ENCODE measurements around the gene PSMB7.

Gene PSMB7

DNA sequence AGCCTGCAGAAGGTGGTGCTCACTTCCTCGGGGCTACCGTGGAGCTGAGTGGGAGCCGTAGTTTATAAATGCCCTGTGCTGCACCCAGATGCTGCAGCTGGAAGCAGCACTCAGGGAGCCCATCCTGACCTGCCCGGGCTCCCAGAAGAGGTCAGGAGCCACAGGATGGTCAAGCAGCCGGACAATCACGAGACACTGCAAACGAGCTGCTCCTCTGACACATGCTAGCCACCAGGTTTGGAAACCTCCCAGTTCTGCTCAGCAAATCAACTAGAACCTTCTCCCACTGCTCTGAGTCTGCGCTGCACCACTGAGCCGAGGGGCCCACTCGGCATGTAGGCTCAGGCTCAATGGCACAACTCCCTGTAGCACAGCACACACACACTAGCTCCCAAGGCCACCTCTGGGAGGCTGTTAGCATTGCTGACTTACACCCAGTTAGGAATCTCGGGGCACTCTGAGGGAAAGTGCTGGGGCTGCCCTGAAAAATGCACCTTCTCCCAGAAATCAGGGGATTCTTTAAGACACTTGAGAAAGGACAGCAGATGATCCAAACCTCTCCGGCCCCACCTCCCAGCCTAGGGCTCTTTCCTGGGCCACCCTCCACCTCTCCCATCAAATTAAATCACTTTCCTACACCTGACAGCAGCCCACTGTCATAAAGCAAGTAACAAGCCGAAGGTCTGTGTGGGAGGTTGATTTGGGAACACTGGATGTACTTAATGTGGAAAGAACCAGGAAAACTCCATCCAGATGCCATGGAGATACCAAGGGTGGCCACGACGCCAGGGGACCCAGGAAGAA is 59.1 kb downstream of the PSMB7 start:
- DNase-seq = no peak

DNA sequence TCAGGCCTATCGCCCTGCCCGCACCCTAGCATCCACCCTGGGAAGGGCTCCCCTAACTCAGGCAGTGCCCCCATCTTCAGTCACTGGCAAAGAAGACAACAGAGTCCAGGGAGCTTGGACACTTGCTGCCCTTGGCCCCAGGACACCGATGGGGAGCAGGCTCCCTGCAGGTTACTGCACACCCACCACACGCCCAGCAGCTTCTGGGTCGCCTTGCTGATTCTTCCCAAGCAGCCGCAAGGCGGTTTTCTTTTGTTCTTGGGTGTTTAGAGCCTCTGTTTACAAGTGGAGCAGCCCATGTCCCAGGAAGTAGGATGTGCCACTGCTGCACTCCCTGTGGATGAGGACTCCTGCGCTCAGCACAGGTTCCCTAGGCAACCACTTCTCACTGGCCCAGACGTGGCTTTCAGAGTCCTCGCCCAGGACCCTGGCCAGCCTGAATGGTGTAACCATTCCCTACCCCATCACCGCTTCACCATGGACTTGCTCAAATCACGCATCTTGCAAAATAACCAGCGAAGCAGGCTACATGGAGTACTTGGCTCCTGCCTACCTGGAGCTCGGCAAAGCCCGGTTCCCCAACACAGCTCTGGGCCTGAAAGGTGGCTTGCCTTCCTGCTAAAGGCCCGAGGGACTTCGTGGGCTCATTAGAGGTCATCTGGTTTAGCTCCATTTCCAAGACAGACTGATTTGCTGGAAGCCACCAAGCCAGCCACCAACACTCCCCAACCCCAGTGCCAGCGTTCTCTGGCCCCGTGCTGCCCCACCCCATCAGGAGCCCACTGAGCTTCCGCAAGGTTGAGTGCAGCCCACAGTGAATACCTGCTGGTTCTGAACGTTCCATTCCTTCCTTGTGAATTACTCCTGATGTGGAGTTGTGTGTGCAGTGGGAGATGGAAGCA is 60.0 kb downstream of the PSMB7 start:
- DNase-seq = no peak

DNA sequence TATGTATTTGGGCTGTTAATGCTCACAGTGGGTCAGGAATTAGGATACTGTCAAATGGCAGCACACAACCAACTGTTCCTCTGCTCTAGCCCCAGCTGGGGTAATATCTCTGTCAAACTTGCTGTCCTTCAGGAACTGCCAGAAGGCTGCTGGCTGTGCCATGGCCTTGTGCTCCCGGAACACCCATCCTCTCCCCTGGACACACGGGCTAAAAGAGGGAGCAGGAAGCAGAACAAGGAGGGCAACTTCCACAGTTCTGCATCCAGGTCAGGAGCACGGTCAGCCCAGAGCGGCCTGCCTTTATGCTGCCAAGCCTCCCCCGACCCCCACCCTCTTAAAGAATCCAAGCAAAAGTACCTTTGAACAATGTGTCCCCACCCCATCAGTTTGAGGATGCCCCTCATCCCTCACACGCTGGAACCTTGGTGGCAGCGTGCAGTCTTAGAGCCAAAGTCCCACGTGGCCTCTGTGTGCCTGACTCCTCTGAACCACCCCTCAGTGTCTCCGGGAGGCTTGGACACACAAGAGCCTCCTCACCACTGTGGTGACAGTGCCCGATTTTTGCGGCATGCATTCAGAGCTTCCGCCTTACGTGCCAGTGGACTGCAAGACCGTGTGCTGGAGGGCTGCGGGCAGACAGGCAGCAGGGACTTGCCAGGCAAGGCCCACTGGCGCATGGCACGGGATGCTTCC is 60.8 kb downstream of the PSMB7 start:
- no peak for DNase-seq

DNA sequence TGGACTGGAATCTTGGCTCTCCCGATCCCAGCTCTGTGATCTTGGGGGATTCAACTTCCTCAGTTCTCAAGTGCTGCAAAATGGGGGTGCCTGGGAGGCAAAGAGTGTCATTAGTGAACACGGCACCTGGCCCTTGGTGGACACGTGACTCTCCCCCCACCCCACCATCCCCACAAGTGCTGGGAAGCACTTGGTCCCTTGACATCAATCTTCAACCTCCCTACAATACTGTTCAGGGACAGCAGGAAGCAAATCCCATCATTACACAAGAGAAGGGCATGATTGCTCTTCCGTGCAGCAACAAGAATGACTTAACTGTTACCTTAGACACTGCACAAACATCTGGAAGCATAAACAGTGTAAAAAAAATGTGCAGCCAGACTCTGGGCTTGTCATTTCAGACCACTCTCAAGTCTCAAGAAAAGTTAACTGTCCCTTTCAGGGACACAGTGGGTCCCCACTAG is 61.4 kb downstream of the PSMB7 start:
- no peak for DNase-seq

DNA sequence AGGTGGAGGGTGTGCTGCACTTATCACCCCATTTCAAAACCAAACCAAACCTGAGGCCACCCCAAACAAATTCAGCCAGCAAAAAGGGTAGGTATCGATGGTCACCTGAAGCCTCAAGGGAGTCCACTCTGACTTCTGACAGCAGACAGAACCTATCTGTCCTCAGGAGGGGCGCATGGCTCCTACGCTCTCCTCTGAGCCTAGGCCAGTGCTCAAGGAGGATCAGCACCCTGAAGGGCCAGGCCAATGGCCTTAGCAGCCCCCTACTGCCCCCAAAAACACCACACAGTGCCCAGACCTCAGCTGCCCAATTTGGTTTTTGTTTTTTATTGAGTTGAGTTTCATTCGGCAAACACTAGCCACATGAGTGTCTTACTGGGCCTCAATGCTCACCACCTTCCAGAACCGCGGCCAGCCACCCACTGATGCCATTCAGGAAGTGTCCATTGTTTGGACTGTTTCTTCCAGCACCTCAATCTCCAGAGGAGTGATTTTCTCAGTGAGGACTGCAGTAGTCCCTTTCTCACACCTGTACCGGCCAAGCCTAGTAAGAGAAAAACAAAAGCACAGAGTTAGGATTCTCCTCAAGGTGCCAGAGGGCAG is 62.0 kb downstream of the PSMB7 start:
- DNase-seq = no peak

DNA sequence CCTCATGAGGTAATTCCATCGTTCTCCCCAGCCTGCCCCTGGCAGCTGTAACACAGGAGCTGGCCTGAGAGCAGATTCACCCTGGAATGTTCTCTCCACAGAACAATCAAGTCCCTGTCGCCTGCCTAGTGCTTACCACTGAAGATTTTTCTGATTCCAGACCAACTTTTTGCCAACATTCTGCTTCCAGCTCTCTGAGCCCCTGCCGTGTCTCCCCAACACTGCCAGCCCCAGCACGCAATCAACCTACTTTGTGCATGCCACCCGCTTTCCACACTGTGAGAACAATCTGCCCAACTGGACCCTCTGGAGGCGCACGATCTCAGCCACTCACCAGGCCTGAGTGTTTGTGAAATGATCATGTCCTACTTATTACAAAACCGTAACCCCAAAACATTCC is 62.6 kb downstream of the PSMB7 start:
- DNase-seq = no peak

DNA sequence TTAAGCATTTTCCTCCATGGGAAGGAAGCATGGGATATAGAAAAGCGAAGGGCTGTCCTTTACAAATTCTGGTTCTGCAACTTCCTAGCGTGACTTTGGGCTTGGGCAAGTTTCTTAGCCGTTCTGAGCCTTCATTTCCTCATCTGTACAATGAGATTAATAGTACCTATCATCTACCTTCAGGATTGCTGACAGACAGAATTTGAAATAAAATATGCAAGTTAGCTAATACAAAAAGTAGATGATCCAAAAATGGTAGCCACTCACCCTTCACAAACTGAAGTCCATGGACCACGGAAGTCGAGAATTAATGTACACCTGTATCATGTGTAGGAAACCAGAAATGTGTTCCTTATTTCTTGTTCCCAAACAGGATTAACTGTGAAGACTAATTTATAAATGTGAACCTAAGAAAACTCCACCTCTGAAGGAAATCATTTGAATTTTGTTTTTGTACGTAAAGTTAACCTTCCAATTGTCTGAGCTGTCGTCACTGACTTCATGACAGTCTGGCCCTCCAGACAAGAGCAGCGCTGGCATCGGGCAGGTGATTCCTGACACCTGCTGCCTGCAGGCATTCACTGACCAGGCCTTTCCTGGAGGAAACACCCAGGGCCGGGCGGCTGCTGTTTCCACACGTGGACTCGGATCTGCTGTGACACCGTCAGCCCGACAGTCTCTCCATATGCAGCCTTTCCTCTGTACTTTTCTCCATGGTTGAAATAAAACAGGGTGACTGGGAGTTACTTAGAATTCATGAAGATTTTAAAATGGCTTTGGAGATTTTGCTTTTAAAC is 63.4 kb downstream of the PSMB7 start:
- DNase-seq = no peak

DNA sequence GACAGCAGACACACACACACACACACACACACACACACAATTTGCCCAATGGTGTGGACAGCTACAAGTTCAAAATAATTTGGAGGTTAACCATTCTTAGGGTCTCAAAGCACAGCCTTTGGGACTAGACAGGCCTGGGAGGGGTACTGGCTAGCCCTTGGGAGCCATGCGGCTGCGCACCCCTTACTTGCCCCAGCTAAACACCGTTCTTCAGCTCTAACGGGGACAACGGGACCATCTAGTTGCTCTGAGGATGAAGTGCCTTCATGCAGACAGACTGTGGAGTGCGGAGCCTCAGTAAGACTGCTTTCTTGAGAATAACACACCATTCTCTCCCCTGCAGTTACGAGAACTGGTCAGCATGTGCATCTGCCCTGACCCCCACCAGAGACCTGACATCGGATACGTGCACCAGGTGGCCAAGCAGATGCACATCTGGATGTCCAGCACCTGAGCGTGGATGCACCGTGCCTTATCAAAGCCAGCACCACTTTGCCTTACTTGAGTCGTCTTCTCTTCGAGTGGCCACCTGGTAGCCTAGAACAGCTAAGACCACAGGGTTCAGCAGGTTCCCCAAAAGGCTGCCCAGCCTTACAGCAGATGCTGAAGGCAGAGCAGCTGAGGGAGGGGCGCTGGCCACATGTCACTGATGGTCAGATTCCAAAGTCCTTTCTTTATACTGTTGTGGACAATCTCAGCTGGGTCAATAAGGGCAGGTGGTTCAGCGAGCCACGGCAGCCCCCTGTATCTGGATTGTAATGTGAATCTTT is 64.6 kb downstream of the PSMB7 start:
- no peak for DNase-seq

DNA sequence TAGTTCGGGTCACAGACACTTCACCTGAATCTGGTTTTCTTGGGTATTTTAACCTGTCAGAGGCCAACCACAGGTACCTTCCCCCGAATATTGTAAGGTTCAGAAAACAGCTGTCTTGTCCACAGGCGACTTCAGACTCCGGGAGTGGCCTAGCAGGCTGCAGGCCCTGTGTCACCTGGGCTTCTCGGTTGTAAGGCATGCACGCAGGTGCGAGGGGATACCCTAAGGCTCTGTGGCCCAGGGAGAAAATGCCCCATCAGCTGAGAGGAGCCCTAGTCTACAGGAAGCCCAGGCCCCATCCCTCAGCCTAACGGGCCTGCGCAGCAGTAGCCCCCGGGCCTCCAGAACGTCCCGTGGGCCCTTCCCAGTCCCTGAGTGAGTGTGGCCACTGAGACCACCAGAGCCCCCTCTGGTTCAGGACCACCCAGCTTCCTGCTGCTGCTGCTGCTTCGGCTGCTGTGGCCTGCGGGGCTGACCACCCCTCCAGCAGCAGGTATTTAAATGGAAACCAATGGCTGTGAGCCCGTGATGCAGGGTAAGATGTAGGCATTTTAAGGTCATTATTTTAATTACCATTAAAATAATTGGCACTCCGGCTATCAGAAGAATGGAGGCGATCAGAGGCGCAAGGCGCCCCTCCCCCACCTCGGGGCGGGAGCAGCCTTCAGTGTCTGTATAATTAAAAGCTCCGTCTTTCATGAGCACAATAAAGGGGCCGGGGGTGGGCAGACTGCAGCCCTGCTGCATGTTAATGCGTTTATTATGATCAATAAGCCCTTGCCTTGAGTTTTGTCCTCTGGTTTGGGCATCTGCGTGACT is 65.4 kb downstream of the PSMB7 start:
- no peak for DNase-seq

DNA sequence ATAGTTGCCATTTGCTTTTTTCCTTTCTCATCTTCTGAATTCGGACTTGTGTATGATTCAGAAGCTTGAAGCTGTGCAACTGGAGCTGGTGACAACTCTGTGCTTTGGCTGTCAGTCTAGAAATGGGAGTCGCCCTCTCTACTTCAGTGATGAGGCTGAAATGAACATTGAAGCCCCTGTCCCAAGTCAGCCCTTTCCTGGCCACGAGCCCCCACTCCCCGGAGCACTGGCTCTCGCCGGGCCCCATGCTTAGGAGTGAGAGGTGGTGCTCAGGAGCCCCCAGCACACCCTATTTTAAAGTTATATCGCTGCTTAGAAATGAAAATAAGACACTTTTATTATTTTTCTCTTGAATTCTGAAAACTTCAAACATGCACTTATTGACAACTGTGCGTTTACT is 66.0 kb downstream of the PSMB7 start:
- no peak for DNase-seq

DNA sequence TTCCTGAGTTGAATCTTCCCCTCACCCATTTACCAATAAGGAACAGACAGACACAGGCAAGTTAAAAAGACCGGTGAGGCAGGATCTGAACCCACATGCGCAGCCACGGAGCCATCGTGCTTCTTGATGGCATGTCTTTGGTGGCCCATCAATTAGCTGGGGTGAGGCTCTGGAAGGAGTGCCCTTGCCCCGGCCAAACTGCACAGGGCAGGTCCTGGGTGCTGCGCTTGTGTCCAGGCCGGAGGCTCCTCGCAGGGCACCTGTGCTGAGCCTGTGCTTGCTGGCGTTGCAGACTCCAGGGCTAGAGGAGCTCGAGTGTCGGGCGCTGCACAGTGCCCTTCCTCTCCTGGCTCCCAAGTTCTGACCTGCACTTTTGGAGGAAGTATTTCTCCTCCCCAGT is 66.4 kb downstream of the PSMB7 start:
- DNase-seq = no peak

DNA sequence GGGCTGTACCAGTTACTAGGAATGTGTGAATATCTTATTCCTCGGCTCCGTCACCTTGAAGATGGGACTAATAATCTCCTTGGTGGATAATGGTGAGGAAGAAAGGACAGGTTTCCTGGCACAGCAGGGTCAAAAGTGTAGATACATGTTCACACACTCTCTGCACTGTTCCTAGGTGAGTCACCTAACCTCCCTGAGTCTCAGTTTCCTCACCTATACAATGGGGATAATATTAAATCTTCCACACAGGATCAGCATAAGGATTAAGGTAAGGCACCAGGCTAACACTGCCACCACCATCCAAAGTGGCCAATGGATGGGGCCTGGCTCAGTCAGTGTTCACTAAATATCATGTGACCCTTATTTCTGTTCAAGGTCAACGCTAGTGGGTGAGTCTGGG is 66.9 kb downstream of the PSMB7 start:
- DNase-seq = no peak

DNA sequence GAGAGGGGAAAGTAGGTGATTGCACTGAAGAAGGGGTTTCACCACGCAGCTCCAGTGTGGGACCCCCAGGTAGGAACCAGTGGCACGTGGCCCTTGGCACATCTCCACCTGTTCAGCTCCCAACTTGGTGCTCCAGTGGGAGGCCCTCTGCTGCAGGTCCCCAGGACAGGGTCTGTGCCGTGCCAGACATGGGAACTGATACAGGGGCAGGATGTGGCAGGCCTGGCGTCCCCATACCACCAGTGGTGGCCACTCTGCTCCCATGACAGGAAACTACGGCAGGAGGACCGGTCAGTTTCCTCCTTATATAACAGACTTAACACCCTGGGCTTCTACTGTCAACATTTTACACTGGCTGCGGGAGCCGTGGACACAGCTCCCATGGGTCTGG is 67.3 kb downstream of the PSMB7 start:
- no peak for DNase-seq

DNA sequence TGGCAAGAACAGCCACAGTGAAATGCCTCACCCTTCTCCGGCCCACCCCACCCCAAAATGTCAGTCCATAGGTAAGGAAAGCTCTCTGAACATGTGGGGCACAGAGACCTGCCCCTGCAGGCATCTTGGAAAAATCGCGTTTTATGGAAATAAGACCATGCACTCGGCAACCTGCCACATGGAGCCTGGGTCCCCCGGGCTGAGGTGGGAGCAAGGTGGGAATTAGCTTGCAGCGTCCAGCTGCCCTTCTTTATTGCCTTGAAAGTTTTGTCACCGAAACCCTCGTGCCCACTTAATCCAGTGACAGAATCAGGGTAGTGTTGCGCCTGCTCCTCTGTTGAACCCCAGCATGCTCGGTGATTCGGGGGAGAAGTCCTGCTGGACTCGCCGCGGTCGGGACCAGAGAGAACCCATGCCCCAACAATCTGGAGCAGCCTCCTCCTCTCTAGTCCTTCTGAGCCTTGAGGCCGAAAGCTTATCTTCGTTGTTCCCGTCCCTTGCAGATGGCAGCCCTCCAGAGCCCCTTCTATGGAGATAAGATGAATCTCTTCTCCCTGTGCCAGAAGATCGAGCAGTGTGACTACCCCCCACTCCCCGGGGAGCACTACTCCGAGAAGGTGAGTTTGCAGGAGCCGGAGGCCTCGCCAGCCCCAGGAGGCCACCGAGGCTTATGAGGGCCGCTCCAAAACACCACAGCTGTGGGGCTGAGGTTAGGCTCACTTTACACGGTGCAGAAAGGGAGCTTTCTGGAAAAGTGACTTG is 67.9 kb downstream of the PSMB7 start:
- no peak for DNase-seq

DNA sequence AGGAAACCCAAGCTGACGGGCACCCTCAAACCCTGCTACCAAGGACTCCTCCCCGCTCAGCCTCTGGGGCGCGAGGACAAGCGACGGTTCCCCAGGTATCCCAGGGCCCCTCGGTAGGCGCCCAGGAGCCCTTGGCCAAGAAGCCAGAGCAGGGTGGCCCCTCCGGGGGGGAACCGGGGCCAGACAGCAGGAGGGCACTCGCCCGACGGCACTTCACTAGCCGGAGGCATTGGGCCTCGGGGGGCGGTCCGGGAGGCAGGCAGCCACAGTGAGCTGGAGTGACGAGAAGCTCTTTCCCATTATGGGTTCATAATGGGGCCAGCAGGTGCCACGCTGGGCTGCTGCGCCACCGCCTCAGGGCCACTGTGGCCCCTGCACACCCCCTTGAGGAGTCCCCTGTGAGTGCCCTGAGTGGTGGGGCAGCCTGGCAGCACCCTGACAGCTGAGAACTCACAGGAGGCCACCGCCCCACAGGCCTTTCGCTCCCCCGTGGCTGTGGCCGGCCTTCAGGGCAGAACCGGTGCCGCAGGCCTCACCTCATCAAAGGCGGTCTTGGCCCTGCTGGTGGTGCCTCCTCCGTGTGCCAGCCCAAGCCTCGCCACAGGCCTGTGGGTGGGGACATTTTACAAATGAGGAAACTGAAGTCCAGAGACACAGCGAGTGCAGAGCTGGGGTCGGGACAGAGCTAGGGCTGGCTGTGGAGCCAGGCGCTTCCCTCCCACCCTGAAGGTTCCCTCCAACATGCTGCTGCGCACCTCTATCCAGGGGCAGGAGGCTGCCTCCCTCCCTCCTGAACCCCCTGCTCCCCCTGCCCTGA is 68.7 kb downstream of the PSMB7 start:
- no peak for DNase-seq

DNA sequence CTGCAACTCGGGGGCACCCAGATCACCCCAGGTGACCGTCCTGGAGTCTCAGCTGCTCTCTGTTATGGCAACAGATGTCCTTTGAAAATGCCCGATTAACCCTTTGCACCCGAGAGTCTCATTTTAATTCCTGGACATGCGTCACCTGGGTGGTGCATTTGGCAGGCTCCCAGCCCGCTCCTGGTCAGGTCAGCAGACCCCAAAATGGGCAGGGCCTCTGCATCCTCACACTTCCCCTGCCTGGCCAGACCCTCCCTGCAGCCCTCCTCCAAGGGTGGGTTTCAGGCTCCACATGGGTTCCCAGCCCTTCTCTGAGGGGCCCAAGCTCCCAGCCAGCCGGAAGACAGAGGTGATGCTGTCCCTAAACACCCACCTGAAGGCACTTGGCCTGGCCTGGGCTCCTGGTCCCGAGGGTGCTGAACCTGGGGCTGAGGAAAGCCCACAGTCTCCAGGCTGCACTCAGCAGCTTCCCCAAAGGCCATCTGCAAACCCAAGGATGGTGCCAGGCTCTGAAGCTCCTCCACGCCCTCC is 69.4 kb downstream of the PSMB7 start:
- no peak for DNase-seq

DNA sequence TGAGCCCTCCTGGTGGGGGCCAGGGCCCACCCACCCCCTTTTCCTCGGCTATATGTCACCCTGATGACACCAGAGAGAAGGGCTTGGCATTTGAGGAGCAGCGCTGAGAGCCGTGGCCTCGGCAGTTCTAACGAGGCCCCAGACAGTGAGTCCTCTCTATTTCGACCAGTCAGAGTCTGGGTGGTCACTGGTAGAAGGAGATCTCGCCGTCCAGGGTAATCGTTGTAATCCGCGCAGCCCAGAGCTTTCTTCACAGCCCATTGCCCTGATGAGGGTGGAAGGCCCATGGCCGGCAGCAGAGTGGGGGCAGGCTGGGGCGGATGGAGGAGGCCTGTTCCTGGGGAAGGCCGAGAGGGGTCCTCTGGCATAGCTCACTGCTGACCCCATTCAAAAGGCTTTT is 70.2 kb downstream of the PSMB7 start:
- no peak for DNase-seq

DNA sequence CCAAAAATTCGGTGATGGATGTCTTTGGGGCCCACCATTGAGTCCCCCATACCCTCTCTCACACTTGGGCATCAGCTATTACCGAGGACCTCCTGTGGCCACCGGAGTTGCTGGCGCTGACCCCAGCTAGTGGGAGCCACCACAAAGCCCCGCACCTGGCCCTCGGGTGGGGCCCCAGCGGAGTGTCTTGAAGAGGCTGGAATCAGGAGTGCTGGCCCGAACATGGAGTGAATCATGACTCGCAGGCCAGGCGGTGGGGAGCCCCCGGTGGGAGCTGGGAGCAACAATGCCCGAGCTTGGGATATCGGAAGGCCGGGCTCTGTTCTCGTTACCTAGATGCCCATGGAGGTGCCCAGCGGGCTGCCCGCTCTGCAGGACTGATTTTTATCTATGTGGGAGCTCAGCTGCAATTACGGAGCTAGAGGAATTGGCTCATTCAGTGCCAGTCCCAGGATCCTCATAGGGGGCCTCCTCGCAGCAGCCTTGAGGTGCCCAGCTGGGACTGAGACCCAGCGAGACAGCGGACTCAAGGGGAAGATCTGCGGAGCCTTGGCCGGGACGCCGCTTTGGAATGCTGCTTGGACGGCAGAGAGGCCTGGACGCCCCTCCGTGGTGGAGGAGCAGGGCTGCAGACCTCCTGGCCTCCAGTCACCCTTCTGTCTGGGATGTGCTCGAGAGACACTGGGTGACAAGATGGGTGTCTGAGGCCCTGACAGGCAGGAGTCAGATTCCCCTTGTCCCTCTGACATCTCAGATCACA is 70.8 kb downstream of the PSMB7 start:
- DNase-seq = no peak
